ACC112 (cell line): Measurements from ENCODE around the gene SHF.

ENCODE experiments used
- H2AFZ ChIP-seq: fragments of 200-600 bp; sonication (generic); one replicate; pipeline ENCODE4 v1.6.0; 2017; ENCODE audit warnings: antibody characterized with exemption, low read length; ENCODE audit not compliant: unreplicated experiment
- H3K27ac ChIP-seq: fragments of 200-600 bp; sonication (generic); 2 replicates; pipeline ENCODE4 v1.5.1; 2014; ENCODE audit warnings: low read depth, mild to moderate bottlenecking, antibody characterized with exemption, low read length, moderate library complexity
- H3K27me3 ChIP-seq: fragments of 200-600 bp; sonication (generic); 2 replicates; pipeline ENCODE4 v1.6.1; 2014; ENCODE audit warnings: mild to moderate bottlenecking, antibody characterized with exemption, low read length, moderate library complexity, mixed read lengths; ENCODE audit not compliant: insufficient read depth
- H3K36me3 ChIP-seq: fragments of 200-600 bp; sonication (generic); 2 replicates; pipeline ENCODE4 v1.6.1; 2016; ENCODE audit warnings: mild to moderate bottlenecking, antibody characterized with exemption, low read length, moderate library complexity, mixed read lengths; ENCODE audit not compliant: insufficient read depth
- H3K4me1 ChIP-seq: fragments of 200-600 bp; sonication (generic); one replicate; pipeline ENCODE4 v1.6.1; 2016; ENCODE audit warnings: low read length, mixed read lengths; ENCODE audit not compliant: insufficient read depth, unreplicated experiment, control insufficient read depth
- H3K4me3 ChIP-seq: fragments of 200-600 bp; sonication (generic); 2 replicates; pipeline ENCODE4 v1.5.1; 2014; ENCODE audit warnings: mild to moderate bottlenecking, low read depth, low read length
- H3K79me2 ChIP-seq: fragments of 200-600 bp; sonication (generic); one replicate; pipeline ENCODE4 v1.6.0; 2016; ENCODE audit warnings: low read length; ENCODE audit not compliant: control insufficient read depth, unreplicated experiment, insufficient read depth

The SHF gene

GRCh38 chr15:45181491-45182285 is 6.1 kb downstream of the SHF start:
- H3K27me3 ChIP-seq, result peaks cover 1% of the 10 kb centered on the region; the same call in 1 of the 2 replicates
- no peaks in the 10 kb centered on the region for H3K79me2 ChIP-seq
- no peak overlapping the region for H2AFZ ChIP-seq
- no peaks in the 10 kb centered on the region for H3K4me1 ChIP-seq
- no peak overlapping the region for H3K27ac ChIP-seq
- H3K36me3 ChIP-seq, result no peaks in the 10 kb centered on the region
- H3K4me3 ChIP-seq, result no peak overlapping the region

- H3K27me3 ChIP-seq, result no peaks in the 10 kb centered on the region
- H3K4me1 ChIP-seq, result no peaks in the 10 kb centered on the region
- no peak overlapping the region for H3K27ac ChIP-seq
- no peak overlapping the region for H3K4me3 ChIP-seq
- no peak overlapping the region for H2AFZ ChIP-seq
- no peaks in the 10 kb centered on the region for H3K36me3 ChIP-seq
- no peaks in the 10 kb centered on the region for H3K79me2 ChIP-seq
Observed at GRCh38 chr15:45180648-45181436, 6.9 kb downstream of the SHF start.

- H3K27me3 ChIP-seq, result no peaks in the 10 kb centered on the region
- no peak overlapping the region for H3K4me3 ChIP-seq
- H3K36me3 ChIP-seq, result no peaks in the 10 kb centered on the region
- H3K27ac ChIP-seq, result no peak overlapping the region
- H2AFZ ChIP-seq, result no peak overlapping the region
- H3K79me2 ChIP-seq, result no peaks in the 10 kb centered on the region
- no peaks in the 10 kb centered on the region for H3K4me1 ChIP-seq
Observed at GRCh38 chr15:45180201-45180600, 7.6 kb downstream of the SHF start.

GRCh38 chr15:45179221-45179985 is 8.4 kb downstream of the SHF start:
- no peak overlapping the region for H2AFZ ChIP-seq
- no peak overlapping the region for H3K27ac ChIP-seq
- no peaks in the 10 kb centered on the region for H3K4me1 ChIP-seq
- no peaks in the 10 kb centered on the region for H3K79me2 ChIP-seq
- no peaks in the 10 kb centered on the region for H3K27me3 ChIP-seq
- H3K36me3 ChIP-seq, result no peaks in the 10 kb centered on the region
- no peak overlapping the region for H3K4me3 ChIP-seq

GRCh38 chr15:45177285-45177684 is 10.5 kb downstream of the SHF start:
- Histone ChIP-seq H3K4me1 (no peaks in the 10 kb centered on the region), H3K4me3 (no peak overlapping the region), H3K27ac (no peak overlapping the region), H3K27me3 (no peaks in the 10 kb centered on the region), H3K36me3 (no peaks in the 10 kb centered on the region), H3K79me2 (no peaks in the 10 kb centered on the region), H2AFZ (no peak overlapping the region)

- no peaks in the 10 kb centered on the region for H3K79me2 ChIP-seq
- no peaks in the 10 kb centered on the region for H3K27me3 ChIP-seq
- no peak overlapping the region for H2AFZ ChIP-seq
- H3K4me3 ChIP-seq, result no peak overlapping the region
- H3K27ac ChIP-seq, result no peak overlapping the region
- H3K4me1 ChIP-seq, result no peaks in the 10 kb centered on the region
- no peaks in the 10 kb centered on the region for H3K36me3 ChIP-seq
Observed at GRCh38 chr15:45174577-45174976, 13.2 kb downstream of the SHF start.

- Histone ChIP-seq H3K4me1 (no peaks in the 10 kb centered on the region), H3K79me2 (no peaks in the 10 kb centered on the region), H3K27me3 (no peaks in the 10 kb centered on the region), H2AFZ (no peak overlapping the region), H3K4me3 (no peak overlapping the region), H3K27ac (no peak overlapping the region), H3K36me3 (no peaks in the 10 kb centered on the region)
Observed at GRCh38 chr15:45174069-45174468, 13.7 kb downstream of the SHF start.

GRCh38 chr15:45171912-45172311 is 15.9 kb downstream of the SHF start:
- no peak overlapping the region for H3K27ac ChIP-seq
- no peaks in the 10 kb centered on the region for H3K4me1 ChIP-seq
- H2AFZ ChIP-seq, result no peak overlapping the region
- H3K27me3 ChIP-seq, result no peaks in the 10 kb centered on the region
- no peak overlapping the region for H3K4me3 ChIP-seq
- H3K79me2 ChIP-seq, result no peaks in the 10 kb centered on the region
- no peaks in the 10 kb centered on the region for H3K36me3 ChIP-seq

GRCh38 chr15:45169608-45170480 is 17.9 kb downstream of the SHF start:
- H2AFZ ChIP-seq, result no peak overlapping the region
- H3K4me1 ChIP-seq, result no peaks in the 10 kb centered on the region
- H3K27me3 ChIP-seq, result no peaks in the 10 kb centered on the region
- H3K36me3 ChIP-seq, result no peaks in the 10 kb centered on the region
- no peak overlapping the region for H3K27ac ChIP-seq
- H3K79me2 ChIP-seq, result no peaks in the 10 kb centered on the region
- H3K4me3 ChIP-seq, result no peak overlapping the region
